ENCODE results near the gene FAM53B.
"Not testable (repeated sequence)": the region's sequence is repeated elsewhere in the genome, so short reads cannot be mapped to it uniquely, and the experiment has no call there.

Gene FAM53B

GRCh38 chr10:124744102-124745050 lies at the start of gene FAM53B:
Gene FAM53B, minus strand, starts transcription at chr10:124744378. Its CDS starts 37,665 bp downstream, at chr10:124706713.
- peak; percentile 88 for DNase-seq

- DNase-seq: no peak
Observed at GRCh38 chr10:124792998-124793352, 48.8 kb upstream of the FAM53B start.

- DNase-seq: peak; percentile 92
Observed at GRCh38 chr10:124791547-124792348, 47.6 kb upstream of the FAM53B start, which contains the start of gene EEF1AKMT2. Gene EEF1AKMT2, minus strand, starts transcription at chr10:124791887. Its CDS starts 54 bp downstream, at chr10:124791833.

- not testable (repeated sequence) for DNase-seq
Observed at GRCh38 chr10:124782900-124783299, 38.7 kb upstream of the FAM53B start.

- no peak for DNase-seq
Observed at GRCh38 chr10:124768791-124769190, 24.6 kb upstream of the FAM53B start.

GRCh38 chr10:124765256-124765655 lies 21.1 kb upstream of the FAM53B start:
- DNase-seq: no peak

GRCh38 chr10:124763267-124763666 lies 19.1 kb upstream of the FAM53B start:
- DNase-seq: no peak

- DNase-seq: no peak
Observed at GRCh38 chr10:124762281-124762680, 18.1 kb upstream of the FAM53B start.

GRCh38 chr10:124756156-124756903 lies 12.2 kb upstream of the FAM53B start:
- no peak for DNase-seq

GRCh38 chr10:124755581-124755980 lies 11.4 kb upstream of the FAM53B start:
- DNase-seq: no peak

GRCh38 chr10:124754227-124754626 lies 10.0 kb upstream of the FAM53B start:
- no peak for DNase-seq

- DNase-seq: no peak
Observed at GRCh38 chr10:124748953-124749645, 4.9 kb upstream of the FAM53B start.

GRCh38 chr10:124748166-124748565 lies 4.0 kb upstream of the FAM53B start:
- no peak for DNase-seq

GRCh38 chr10:124747745-124748144 lies 3.6 kb upstream of the FAM53B start:
- DNase-seq: no peak

- no peak for DNase-seq
Observed at GRCh38 chr10:124746992-124747391, 2.8 kb upstream of the FAM53B start.

GRCh38 chr10:124746447-124746846 lies 2.3 kb upstream of the FAM53B start:
- not testable (repeated sequence) for DNase-seq

GRCh38 chr10:124745673-124746072 lies 1.5 kb upstream of the FAM53B start:
- no peak for DNase-seq

GRCh38 chr10:124745252-124745651 lies 1.1 kb upstream of the FAM53B start:
- no peak for DNase-seq

GRCh38 chr10:124743191-124744101 lies 732 bp downstream of the FAM53B start:
- peak; percentile 56 for DNase-seq

GRCh38 chr10:124742413-124743190 lies 1.6 kb downstream of the FAM53B start:
- no peak for DNase-seq

Data from left hindlimb (tissue), 1 donor.